ENCODE results near the gene TSPAN2.

DNA sequence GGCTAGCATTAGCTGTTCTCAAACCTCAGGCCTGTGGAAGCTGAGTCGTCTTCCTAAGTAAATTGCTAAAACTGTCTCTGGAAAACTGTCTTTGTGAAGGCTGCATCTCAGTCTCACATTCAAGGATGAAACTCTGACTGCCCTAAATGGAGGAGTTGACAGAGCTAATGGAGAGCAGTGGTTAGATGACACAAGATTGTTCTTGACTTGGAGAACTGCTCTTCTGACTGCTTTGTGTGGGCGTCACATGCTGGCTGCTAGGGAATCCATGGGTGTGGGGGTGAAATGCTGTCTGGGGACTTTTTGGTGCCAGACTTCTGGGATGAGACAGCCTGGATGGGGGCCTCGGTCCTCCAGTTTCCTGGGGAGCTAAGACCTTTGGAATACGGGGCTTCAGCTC, 24.5 kb upstream of the TSPAN2 start:
- TF ChIP-seq, protein P1, sequence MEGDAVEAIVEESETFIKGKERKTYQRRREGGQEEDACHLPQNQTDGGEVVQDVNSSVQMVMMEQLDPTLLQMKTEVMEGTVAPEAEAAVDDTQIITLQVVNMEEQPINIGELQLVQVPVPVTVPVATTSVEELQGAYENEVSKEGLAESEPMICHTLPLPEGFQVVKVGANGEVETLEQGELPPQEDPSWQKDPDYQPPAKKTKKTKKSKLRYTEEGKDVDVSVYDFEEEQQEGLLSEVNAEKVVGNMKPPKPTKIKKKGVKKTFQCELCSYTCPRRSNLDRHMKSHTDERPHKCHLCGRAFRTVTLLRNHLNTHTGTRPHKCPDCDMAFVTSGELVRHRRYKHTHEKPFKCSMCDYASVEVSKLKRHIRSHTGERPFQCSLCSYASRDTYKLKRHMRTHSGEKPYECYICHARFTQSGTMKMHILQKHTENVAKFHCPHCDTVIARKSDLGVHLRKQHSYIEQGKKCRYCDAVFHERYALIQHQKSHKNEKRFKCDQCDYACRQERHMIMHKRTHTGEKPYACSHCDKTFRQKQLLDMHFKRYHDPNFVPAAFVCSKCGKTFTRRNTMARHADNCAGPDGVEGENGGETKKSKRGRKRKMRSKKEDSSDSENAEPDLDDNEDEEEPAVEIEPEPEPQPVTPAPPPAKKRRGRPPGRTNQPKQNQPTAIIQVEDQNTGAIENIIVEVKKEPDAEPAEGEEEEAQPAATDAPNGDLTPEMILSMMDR (IDR thresholded peaks at IDR 0.05) = no peak
- TF ChIP-seq POLR2A (IDR thresholded peaks at IDR 0.05) = no peak
- no peak for TF ChIP-seq POLR2AphosphoS5 (IDR thresholded peaks at IDR 0.05)
